LNCAP (cell line): ENCODE results near the gene TMTC2.

Source experiments
- CTCF ChIP-seq: fragments of 450-650 bp; IDR thresholded peaks from 2 replicates; pipeline ENCODE4 v1.5.1; 2017; ENCODE audit warnings: mild to moderate bottlenecking

Gene TMTC2

GRCh38 chr12:83153177-83153576 lies 466.5 kb downstream of the TMTC2 start:
- TF ChIP-seq CTCF = no peak

GRCh38 chr12:83156815-83157214 lies 470.1 kb downstream of the TMTC2 start:
- no peak for TF ChIP-seq CTCF

- TF ChIP-seq CTCF = no peak
Measured at GRCh38 chr12:83157604-83158003, 470.9 kb downstream of the TMTC2 start.

GRCh38 chr12:83158613-83159207 lies 472.0 kb downstream of the TMTC2 start:
- no peak for TF ChIP-seq CTCF

- no peak for TF ChIP-seq CTCF
Measured at GRCh38 chr12:83161456-83161855, 474.8 kb downstream of the TMTC2 start.

GRCh38 chr12:83168751-83169150 lies 482.0 kb downstream of the TMTC2 start:
- no peak for TF ChIP-seq CTCF

- TF ChIP-seq CTCF = no peak
Measured at GRCh38 chr12:83172441-83172840, 485.7 kb downstream of the TMTC2 start.
